Activated naive CD4-positive, alpha-beta T cell treated with anti-CD3 and anti-CD28 coated beads, Interleukin-2, amount 50 U/mL, for 72 hours (primary cell): ENCODE measurements around the gene INPP4A. TPM values are rescaled to one million over a fixed set of nuclear protein-coding genes. Genes with fewer than 3 reads are reported as not detected.

Experiments used
- ATAC-seq, 2 donors: fragments of 150-1000 bp; cut with Tn5 transposase; 2 replicates each; pipeline ENCODE4 v1.10.0; 2021; ENCODE audit warnings: mild to moderate bottlenecking in 2 of 2, moderate library complexity in 2 of 2
- DNase-seq, 2 donors: peaks; one replicate each; pipeline ENCODE4 v3.0.0; 2021 to 2022; ENCODE audit warnings: low spot score in 2 of 2
- H3K27ac Mint-ChIP-seq, 2 donors: one replicate each; pipeline ENCODE4 v1.8.0; 2022; ENCODE audit warnings: mild to moderate bottlenecking in 2 of 2, mixed read lengths in 2 of 2
- H3K36me3 Mint-ChIP-seq, 2 donors: one replicate each; pipeline ENCODE4 v1.8.0; 2022; ENCODE audit warnings: mixed read lengths in 2 of 2
- H3K9me3 Mint-ChIP-seq, 2 donors: one replicate each; pipeline ENCODE4 v1.8.0; 2022; ENCODE audit warnings: mixed read lengths in 2 of 2
- total RNA-seq, 2 donors: library from RNA; stranded (reverse); gene quantifications; one replicate each; pipeline ENCODE4 v1.2.3, GENCODE V29; 2022

Gene INPP4A
- total RNA-seq, 2 donors from 2014 or later, result 46.6 to 48.1 TPM

GRCh38 chr2:98521266-98521665 lies 76.6 kb downstream of the INPP4A start:
- no peak for DNase-seq
- no peak for ATAC-seq
- peak overlapping the region in 1 of 2 donors; percentile 62 for H3K27ac Mint-ChIP-seq
- peaks cover 5 to 9% of the 10 kb centered on the region in 2 donors for H3K36me3 Mint-ChIP-seq
- no peaks in the 10 kb centered on the region for H3K9me3 Mint-ChIP-seq

GRCh38 chr2:98522854-98523253 lies 78.2 kb downstream of the INPP4A start:
- no peak for ATAC-seq
- Mint-ChIP-seq H3K9me3 (peaks cover 0 to 2% of the 10 kb centered on the region in 2 donors), H3K36me3 (peaks cover 5 to 19% of the 10 kb centered on the region in 2 donors), H3K27ac (no peak overlapping the region)
- no peak for DNase-seq

GRCh38 chr2:98524168-98524567 lies 79.5 kb downstream of the INPP4A start:
- peak overlapping the region in 1 of 2 donors; percentile 18 for H3K27ac Mint-ChIP-seq
- peaks cover 5 to 27% of the 10 kb centered on the region in 2 donors for H3K36me3 Mint-ChIP-seq
- H3K9me3 Mint-ChIP-seq, result peaks cover 0 to 9% of the 10 kb centered on the region in 2 donors

GRCh38 chr2:98528349-98528748 lies 83.7 kb downstream of the INPP4A start:
- ATAC-seq (no peak), DNase-seq (no peak)
- Mint-ChIP-seq H3K36me3 (peaks cover 5 to 27% of the 10 kb centered on the region in 2 donors), H3K27ac (peak overlapping the region in 1 of 2 donors; percentile 73), H3K9me3 (peaks cover 0 to 9% of the 10 kb centered on the region in 2 donors)

More at GRCh38 chr2:98524168-98524567, 79.5 kb downstream of the INPP4A start:
- ATAC-seq (no peak), DNase-seq (no peak)

GRCh38 chr2:98530114-98530513 lies 85.5 kb downstream of the INPP4A start:
- H3K9me3 Mint-ChIP-seq, result peaks cover 0 to 9% of the 10 kb centered on the region in 2 donors
- H3K36me3 Mint-ChIP-seq, result peaks cover 5 to 25% of the 10 kb centered on the region in 2 donors
- DNase-seq (no peak), ATAC-seq (no peak)
- H3K27ac Mint-ChIP-seq, result peak overlapping the region in 1 of 2 donors; percentile 12

- H3K36me3 Mint-ChIP-seq, result peaks cover 0 to 8% of the 10 kb centered on the region in 2 donors
- no peak overlapping the region for H3K27ac Mint-ChIP-seq
- ATAC-seq (no peak), DNase-seq (no peak)
- peaks cover 0 to 8% of the 10 kb centered on the region in 2 donors for H3K9me3 Mint-ChIP-seq
Measured at GRCh38 chr2:98532756-98533155, 88.1 kb downstream of the INPP4A start.

GRCh38 chr2:98533547-98533946 lies 88.9 kb downstream of the INPP4A start:
- peaks cover 0 to under 1% of the 10 kb centered on the region in 2 donors for H3K36me3 Mint-ChIP-seq
- no peak for DNase-seq
- peaks cover 0 to under 1% of the 10 kb centered on the region in 2 donors for H3K9me3 Mint-ChIP-seq
- H3K27ac Mint-ChIP-seq, result no peak overlapping the region
- no peak for ATAC-seq

- peak overlapping the region; percentile 10 to 58 for H3K27ac Mint-ChIP-seq
- DNase-seq (no peak), ATAC-seq (no peak)
- H3K9me3 Mint-ChIP-seq, result no peaks in the 10 kb centered on the region
- H3K36me3 Mint-ChIP-seq, result peaks cover 0 to under 1% of the 10 kb centered on the region in 2 donors
Measured at GRCh38 chr2:98534761-98535160, 90.1 kb downstream of the INPP4A start.

- DNase-seq, result no peak
Measured at GRCh38 chr2:98535971-98536677, 91.5 kb downstream of the INPP4A start.

GRCh38 chr2:98537390-98538126 lies 92.9 kb downstream of the INPP4A start:
- ATAC-seq (no peak), DNase-seq (no peak)
- Mint-ChIP-seq H3K9me3 (no peaks in the 10 kb centered on the region), H3K36me3 (peaks cover 9 to 10% of the 10 kb centered on the region in 2 donors), H3K27ac (peak overlapping the region; percentile 29 to 68)

More at GRCh38 chr2:98535971-98536677, 91.5 kb downstream of the INPP4A start:
- Mint-ChIP-seq H3K9me3 (no peaks in the 10 kb centered on the region), H3K27ac (peak overlapping the region; percentile 68 to 85), H3K36me3 (peaks cover 9 to 10% of the 10 kb centered on the region in 2 donors)
- ATAC-seq, result no peak

GRCh38 chr2:98538280-98539041 lies 93.8 kb downstream of the INPP4A start:
- peaks cover 9 to 10% of the 10 kb centered on the region in 2 donors for H3K36me3 Mint-ChIP-seq
- DNase-seq, result no peak
- ATAC-seq, result peak; percentile 51 to 86
- H3K27ac Mint-ChIP-seq, result peak overlapping the region; percentile 31 to 61
- no peaks in the 10 kb centered on the region for H3K9me3 Mint-ChIP-seq

- DNase-seq (no peak), ATAC-seq (no peak)
- Mint-ChIP-seq H3K27ac (peak overlapping the region in 1 of 2 donors; percentile 52), H3K9me3 (no peaks in the 10 kb centered on the region), H3K36me3 (peaks cover 9 to 15% of the 10 kb centered on the region in 2 donors)
Measured at GRCh38 chr2:98539056-98539735, 94.5 kb downstream of the INPP4A start.

GRCh38 chr2:98540536-98540935 lies 95.9 kb downstream of the INPP4A start:
- peaks cover 9 to 15% of the 10 kb centered on the region in 2 donors for H3K36me3 Mint-ChIP-seq
- H3K27ac Mint-ChIP-seq, result no peak overlapping the region
- no peak for ATAC-seq
- H3K9me3 Mint-ChIP-seq, result no peaks in the 10 kb centered on the region
- no peak for DNase-seq

GRCh38 chr2:98541489-98541888 lies 96.8 kb downstream of the INPP4A start:
- peak; percentile 9 to 22 for ATAC-seq
- H3K36me3 Mint-ChIP-seq, result peaks cover 9 to 15% of the 10 kb centered on the region in 2 donors
- no peak for DNase-seq
- peak overlapping the region in 1 of 2 donors; percentile 90 for H3K27ac Mint-ChIP-seq
- H3K9me3 Mint-ChIP-seq, result no peaks in the 10 kb centered on the region

- Mint-ChIP-seq H3K27ac (peak overlapping the region in 1 of 2 donors; percentile 90), H3K9me3 (no peaks in the 10 kb centered on the region), H3K36me3 (peaks cover 9 to 15% of the 10 kb centered on the region in 2 donors)
- DNase-seq (no peak), ATAC-seq (peak; percentile 33 to 43)
Measured at GRCh38 chr2:98541906-98542305, 97.2 kb downstream of the INPP4A start.

- Mint-ChIP-seq H3K36me3 (peaks cover 9 to 15% of the 10 kb centered on the region in 2 donors), H3K9me3 (no peaks in the 10 kb centered on the region), H3K27ac (peak overlapping the region in 1 of 2 donors; percentile 53)
- no peak for DNase-seq
- no peak for ATAC-seq
Measured at GRCh38 chr2:98543214-98543613, 98.6 kb downstream of the INPP4A start.
